ENCODE measurements around the gene SPTLC1. TPM values are rescaled to one million over a fixed set of nuclear protein-coding genes. Genes with fewer than 3 reads are reported as not detected.

SPTLC1 gene
- polyA plus RNA-seq, 1 donor from 2014 or later: 74.8 TPM

GRCh38 chr9:92132501-92132900 lies 17.3 kb upstream of the SPTLC1 start:
- H3K36me3 ChIP-seq (ENCODE audit: insufficient read depth, low read length): no peaks in the 10 kb centered on the region
- no peaks in the 10 kb centered on the region for H3K9me3 ChIP-seq (ENCODE audit: low read length)
- no peak overlapping the region for H3K4me3 ChIP-seq (ENCODE audit: low read length)
- no peaks in the 10 kb centered on the region for H3K27me3 ChIP-seq (ENCODE audit: insufficient read depth, low read depth, low read length)
- H3F3A ChIP-seq (ENCODE audit: insufficient read depth, low read length, poor library complexity, severe bottlenecking): no peaks in the 10 kb centered on the region
- H3K79me2 ChIP-seq (replicated peaks; ENCODE audit: insufficient read depth, low read length): no peaks in the 10 kb centered on the region
- no peak overlapping the region for H2AFZ ChIP-seq (ENCODE audit: low read depth, low read length)
- H3K27ac ChIP-seq (ENCODE audit: low read length): no peak overlapping the region
- no peak overlapping the region for H3K4me2 ChIP-seq (ENCODE audit: low read length)
- no peaks in the 10 kb centered on the region for H3K9me2 ChIP-seq (ENCODE audit: insufficient read depth, low read length)
- TF ChIP-seq MXI1 (conservative IDR thresholded peaks at IDR 0.05; ENCODE audit: poor library complexity, severe bottlenecking) (no peak), POLR2AphosphoS5 (IDR thresholded peaks at IDR 0.05) (no peak), RAD21 (conservative IDR thresholded peaks at IDR 0.05) (no peak), SMC3 (conservative IDR thresholded peaks at IDR 0.05; ENCODE audit: poor library complexity) (no peak), TAF1 (IDR thresholded peaks at IDR 0.05; ENCODE audit: low read depth) (no peak), CTCF (IDR thresholded peaks at IDR 0.05; ENCODE audit: poor library complexity, severe bottlenecking) (no peak), EZH2 (IDR thresholded peaks at IDR 0.05; ENCODE audit: borderline replicate concordance, insufficient read depth, low read length, poor library complexity, severe bottlenecking) (no peak), REST (IDR thresholded peaks at IDR 0.05; ENCODE audit: borderline replicate concordance) (no peak), EP300 (conservative IDR thresholded peaks at IDR 0.05; ENCODE audit: poor library complexity, severe bottlenecking) (no peak)
- H3K9ac ChIP-seq (ENCODE audit: low read length): no peak overlapping the region
- no peaks in the 10 kb centered on the region for H4K20me1 ChIP-seq (ENCODE audit: insufficient read depth)

- no peak for TF ChIP-seq RAD21 (conservative IDR thresholded peaks at IDR 0.05)
- TF ChIP-seq TAF1 (IDR thresholded peaks at IDR 0.05; ENCODE audit: low read depth): no peak
- TF ChIP-seq REST (IDR thresholded peaks at IDR 0.05; ENCODE audit: borderline replicate concordance): no peak
- no peak for TF ChIP-seq EP300 (conservative IDR thresholded peaks at IDR 0.05; ENCODE audit: poor library complexity, severe bottlenecking)
- no peak for TF ChIP-seq CTCF (IDR thresholded peaks at IDR 0.05; ENCODE audit: poor library complexity, severe bottlenecking)
- TF ChIP-seq MXI1 (conservative IDR thresholded peaks at IDR 0.05; ENCODE audit: poor library complexity, severe bottlenecking): no peak
- TF ChIP-seq SMC3 (conservative IDR thresholded peaks at IDR 0.05; ENCODE audit: poor library complexity): no peak
- TF ChIP-seq POLR2AphosphoS5 (IDR thresholded peaks at IDR 0.05): no peak
- no peak for TF ChIP-seq EZH2 (IDR thresholded peaks at IDR 0.05; ENCODE audit: borderline replicate concordance, insufficient read depth, low read length, poor library complexity, severe bottlenecking)
Observed at GRCh38 chr9:92122800-92123199, 7.6 kb upstream of the SPTLC1 start.

More at GRCh38 chr9:92122800-92123199, 7.6 kb upstream of the SPTLC1 start:
- Histone ChIP-seq H3K4me3 (ENCODE audit: low read length) (no peak overlapping the region), H3K9me3 (ENCODE audit: low read length) (no peaks in the 10 kb centered on the region), H3K79me2 (replicated peaks; ENCODE audit: insufficient read depth, low read length) (no peaks in the 10 kb centered on the region), H3K36me3 (ENCODE audit: insufficient read depth, low read length) (no peaks in the 10 kb centered on the region), H4K20me1 (ENCODE audit: insufficient read depth) (no peaks in the 10 kb centered on the region), H3K9ac (ENCODE audit: low read length) (no peak overlapping the region), H2AFZ (ENCODE audit: low read depth, low read length) (no peak overlapping the region), H3K9me2 (ENCODE audit: insufficient read depth, low read length) (no peaks in the 10 kb centered on the region), H3F3A (ENCODE audit: insufficient read depth, low read length, poor library complexity, severe bottlenecking) (no peaks in the 10 kb centered on the region), H3K27me3 (ENCODE audit: insufficient read depth, low read depth, low read length) (no peaks in the 10 kb centered on the region), H3K4me2 (ENCODE audit: low read length) (no peak overlapping the region), H3K27ac (ENCODE audit: low read length) (no peak overlapping the region)
